MG63 (cell line): ENCODE results near the gene DTNB. TPM values are rescaled to one million over a fixed set of nuclear protein-coding genes. Genes with fewer than 3 reads are reported as not detected.
"Not testable (repeated sequence)": the region's sequence is repeated elsewhere in the genome, so short reads cannot be mapped to it uniquely, and the experiment has no call there.

Source experiments
- DNase-seq: peaks from one replicate; pipeline ENCODE4 v3.0.0-alpha.2; 2020
- H3K27me3 ChIP-seq: fragments of 250-450 bp; sonication (Bioruptor Pico); 2 replicates; pipeline ENCODE4 v1.5.1; 2020; ENCODE audit warnings: mild to moderate bottlenecking, moderate library complexity
- H3K36me3 ChIP-seq: fragments of 250-450 bp; sonication (Bioruptor Pico); 2 replicates; pipeline ENCODE4 v1.5.1; 2020; ENCODE audit warnings: mild to moderate bottlenecking, moderate library complexity
- H3K4me3 ChIP-seq: fragments of 250-450 bp; sonication (Bioruptor Pico); 2 replicates; pipeline ENCODE4 v1.5.1; 2020; ENCODE audit warnings: mild to moderate bottlenecking, moderate library complexity
- H3K9me3 ChIP-seq: fragments of 250-450 bp; sonication (Bioruptor Pico); 2 replicates; pipeline ENCODE4 v1.5.1; 2020; ENCODE audit warnings: mild to moderate bottlenecking, moderate library complexity
- total RNA-seq: library from RNA; depleted of rRNA; stranded (reverse); fragments of >200 nt; shearing (Covaris generic); gene quantifications from 2 replicates; pipeline ENCODE4 v1.2.3, GENCODE V29; 2014; ENCODE audit warnings: low replicate concordance

The DTNB gene
- total RNA-seq, 1 experiment from 2014 or later, result 8.2 TPM

DNA sequence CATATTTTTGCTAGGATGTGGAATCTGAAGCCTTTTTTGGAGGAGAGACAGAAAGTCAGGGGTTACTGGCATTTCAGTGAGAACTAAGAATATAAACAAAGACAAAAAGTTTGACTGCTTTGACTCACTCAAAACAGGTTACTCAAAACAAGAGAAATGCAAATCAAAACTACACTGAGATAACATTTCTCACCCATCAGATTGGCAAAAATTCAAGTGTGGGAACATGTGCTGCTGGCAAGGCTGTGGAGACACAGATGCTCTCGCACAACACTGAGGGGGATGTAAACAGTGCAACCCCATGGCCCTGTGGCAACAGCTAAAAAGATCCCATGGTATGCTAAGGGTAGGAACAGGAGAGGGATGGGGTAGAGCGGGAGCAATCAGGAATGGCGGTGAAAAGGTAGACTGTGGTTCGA is 86.6 kb downstream of the DTNB start:
- DNase-seq, result no peak
- H3K36me3 ChIP-seq, result no peaks in the 10 kb centered on the region
- no peaks in the 10 kb centered on the region for H3K27me3 ChIP-seq
- H3K9me3 ChIP-seq, result no peaks in the 10 kb centered on the region
- H3K4me3 ChIP-seq, result no peak overlapping the region

DNA sequence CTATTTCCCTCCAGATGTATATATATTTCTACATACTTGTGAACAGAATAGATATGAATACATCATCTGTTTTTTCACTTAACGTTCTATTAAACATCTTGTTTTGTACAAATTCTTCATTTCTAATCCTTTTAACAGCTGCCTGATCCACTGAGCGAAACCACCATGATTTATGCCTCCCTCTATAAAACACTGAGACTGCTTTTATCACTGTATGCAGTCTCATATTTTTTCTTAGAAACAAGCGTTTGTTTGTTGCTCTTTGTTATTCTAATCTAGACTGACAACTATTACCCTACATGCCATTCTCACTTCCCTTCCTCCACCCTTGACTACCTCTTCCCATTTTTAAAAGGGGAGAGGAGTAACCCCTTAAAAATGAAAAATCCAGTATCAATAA is 88.2 kb downstream of the DTNB start:
- no peak for DNase-seq
- Histone ChIP-seq H3K4me3 (no peak overlapping the region), H3K27me3 (no peaks in the 10 kb centered on the region), H3K9me3 (no peaks in the 10 kb centered on the region), H3K36me3 (no peaks in the 10 kb centered on the region)

- no peaks in the 10 kb centered on the region for H3K27me3 ChIP-seq
- H3K36me3 ChIP-seq, result no peaks in the 10 kb centered on the region
- DNase-seq, result no peak
- no peak overlapping the region for H3K4me3 ChIP-seq
- H3K9me3 ChIP-seq, result no peaks in the 10 kb centered on the region
Observed at GRCh38 chr2:25582077-25582830, 91.1 kb downstream of the DTNB start.

- Histone ChIP-seq H3K4me3 (no peak overlapping the region), H3K36me3 (no peaks in the 10 kb centered on the region), H3K27me3 (no peaks in the 10 kb centered on the region), H3K9me3 (no peaks in the 10 kb centered on the region)
- DNase-seq, result no peak
Observed at GRCh38 chr2:25576596-25576995, 96.8 kb downstream of the DTNB start.

DNA sequence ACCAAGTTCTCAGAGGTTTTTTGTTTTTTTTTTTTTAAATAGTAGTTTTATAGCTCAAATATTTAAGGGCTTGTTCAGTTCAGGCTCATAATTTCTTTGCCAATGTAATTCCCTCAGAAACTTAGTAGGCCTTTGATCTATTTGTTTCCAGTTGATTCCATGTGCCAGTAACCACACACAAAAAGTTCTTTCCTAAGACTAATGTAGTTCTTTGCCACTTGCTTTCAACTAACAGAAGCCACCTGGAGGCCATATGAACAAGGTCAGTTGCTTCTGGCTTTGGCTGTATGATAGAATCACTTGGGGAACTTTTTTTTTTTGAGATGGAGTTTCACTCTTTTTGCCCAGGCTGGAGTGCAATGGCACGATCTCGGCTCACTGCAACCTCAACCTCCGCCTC is 100.7 kb downstream of the DTNB start:
- no peak overlapping the region for H3K4me3 ChIP-seq
- DNase-seq, result no peak
- no peaks in the 10 kb centered on the region for H3K9me3 ChIP-seq
- no peaks in the 10 kb centered on the region for H3K27me3 ChIP-seq
- H3K36me3 ChIP-seq, result no peaks in the 10 kb centered on the region

GRCh38 chr2:25570161-25570845 is 103.1 kb downstream of the DTNB start:
- Histone ChIP-seq H3K4me3 (no peak overlapping the region), H3K9me3 (no peaks in the 10 kb centered on the region), H3K36me3 (no peaks in the 10 kb centered on the region), H3K27me3 (no peaks in the 10 kb centered on the region)
- DNase-seq, result no peak

GRCh38 chr2:25567406-25567805 is 106.0 kb downstream of the DTNB start:
- no peak overlapping the region for H3K4me3 ChIP-seq
- DNase-seq, result no peak

GRCh38 chr2:25566694-25567093 is 106.7 kb downstream of the DTNB start:
- DNase-seq, result no peak

More at GRCh38 chr2:25567406-25567805, 106.0 kb downstream of the DTNB start:
- H3K27me3 ChIP-seq, result no peaks in the 10 kb centered on the region
- no peaks in the 10 kb centered on the region for H3K36me3 ChIP-seq
- no peaks in the 10 kb centered on the region for H3K9me3 ChIP-seq

DNA sequence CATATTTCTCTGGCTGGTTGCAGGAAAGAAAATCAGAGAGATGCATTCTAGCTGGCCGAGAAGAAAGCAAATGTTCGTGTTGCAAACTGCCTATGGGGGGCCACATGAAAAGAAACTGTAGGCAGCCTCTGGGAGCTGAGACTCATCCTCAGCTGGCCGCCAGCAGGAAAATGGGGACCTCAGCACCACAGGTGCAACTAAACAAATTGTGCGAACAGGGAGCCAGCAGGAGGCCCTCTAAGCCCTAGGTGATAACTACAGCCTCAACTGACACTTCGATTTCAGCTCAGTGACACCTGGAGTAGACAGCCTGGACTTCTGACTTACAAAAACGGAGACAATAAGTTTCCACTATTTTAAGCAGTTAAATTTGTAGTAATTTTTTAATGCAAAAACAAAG is 107.3 kb downstream of the DTNB start:
- H3K4me3 ChIP-seq, result no peak overlapping the region
- no peaks in the 10 kb centered on the region for H3K27me3 ChIP-seq
- H3K36me3 ChIP-seq, result no peaks in the 10 kb centered on the region
- DNase-seq, result no peak
- H3K9me3 ChIP-seq, result no peaks in the 10 kb centered on the region

More at GRCh38 chr2:25566694-25567093, 106.7 kb downstream of the DTNB start:
- no peaks in the 10 kb centered on the region for H3K9me3 ChIP-seq
- H3K27me3 ChIP-seq, result no peaks in the 10 kb centered on the region
- no peak overlapping the region for H3K4me3 ChIP-seq
- H3K36me3 ChIP-seq, result no peaks in the 10 kb centered on the region

GRCh38 chr2:25561136-25561850 is 112.1 kb downstream of the DTNB start:
- H3K27me3 ChIP-seq, result no peaks in the 10 kb centered on the region
- no peak for DNase-seq
- no peaks in the 10 kb centered on the region for H3K9me3 ChIP-seq
- H3K4me3 ChIP-seq, result no peak overlapping the region
- no peaks in the 10 kb centered on the region for H3K36me3 ChIP-seq

GRCh38 chr2:25559148-25559547 is 114.2 kb downstream of the DTNB start:
- no peaks in the 10 kb centered on the region for H3K36me3 ChIP-seq
- H3K4me3 ChIP-seq, result no peak overlapping the region
- DNase-seq, result no peak
- no peaks in the 10 kb centered on the region for H3K9me3 ChIP-seq
- H3K27me3 ChIP-seq, result no peaks in the 10 kb centered on the region

- Histone ChIP-seq H3K9me3 (no peaks in the 10 kb centered on the region), H3K27me3 (no peaks in the 10 kb centered on the region), H3K4me3 (no peak overlapping the region), H3K36me3 (no peaks in the 10 kb centered on the region)
- no peak for DNase-seq
Observed at GRCh38 chr2:25558262-25558661, 115.1 kb downstream of the DTNB start.

DNA sequence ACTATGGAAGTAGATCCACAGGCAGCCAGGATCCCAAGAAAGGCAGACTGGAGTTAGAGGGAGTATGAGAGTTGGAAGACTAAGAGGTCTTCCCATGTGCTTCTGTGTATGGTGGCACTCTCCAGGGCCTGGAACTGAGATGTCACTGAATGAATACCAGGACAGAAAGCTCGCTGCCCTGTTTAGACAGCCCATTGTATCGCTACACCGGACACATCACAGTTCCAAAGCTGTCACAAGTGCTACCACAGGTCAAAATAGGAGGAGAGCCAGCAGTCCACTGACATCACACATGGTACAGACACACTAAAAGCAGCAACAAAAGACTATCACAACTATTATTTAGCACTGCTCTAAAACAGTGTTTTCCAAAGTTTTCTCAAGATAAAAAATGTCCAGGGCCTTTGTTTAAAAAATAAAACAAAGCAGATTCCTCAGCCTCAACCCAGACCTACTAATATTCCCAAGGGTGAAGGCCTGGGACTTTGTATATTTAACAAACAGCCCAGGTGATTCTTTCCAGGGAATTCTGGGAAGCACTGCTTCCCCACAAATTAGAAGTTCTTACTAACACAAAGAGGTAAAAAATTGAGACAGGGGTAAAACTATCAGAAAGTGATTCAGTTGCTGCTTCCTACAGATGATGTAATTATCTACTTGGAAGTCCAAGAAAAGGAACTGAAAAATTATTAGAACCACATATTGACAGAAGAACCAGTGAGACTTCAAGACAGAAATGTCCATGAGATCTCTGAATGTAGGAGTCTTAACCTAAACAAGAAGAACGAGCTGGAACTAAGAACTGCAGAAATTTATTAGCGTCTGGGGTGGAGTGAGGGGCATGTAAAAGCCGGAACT is 116.0 kb downstream of the DTNB start:
- Histone ChIP-seq H3K36me3 (no peaks in the 10 kb centered on the region), H3K9me3 (no peaks in the 10 kb centered on the region), H3K27me3 (no peaks in the 10 kb centered on the region), H3K4me3 (no peak overlapping the region)
- DNase-seq, result no peak

- DNase-seq, result no peak
- H3K36me3 ChIP-seq, result no peaks in the 10 kb centered on the region
- no peaks in the 10 kb centered on the region for H3K27me3 ChIP-seq
- no peak overlapping the region for H3K4me3 ChIP-seq
- no peaks in the 10 kb centered on the region for H3K9me3 ChIP-seq
Observed at GRCh38 chr2:25552318-25552717, 121.1 kb downstream of the DTNB start.

DNA sequence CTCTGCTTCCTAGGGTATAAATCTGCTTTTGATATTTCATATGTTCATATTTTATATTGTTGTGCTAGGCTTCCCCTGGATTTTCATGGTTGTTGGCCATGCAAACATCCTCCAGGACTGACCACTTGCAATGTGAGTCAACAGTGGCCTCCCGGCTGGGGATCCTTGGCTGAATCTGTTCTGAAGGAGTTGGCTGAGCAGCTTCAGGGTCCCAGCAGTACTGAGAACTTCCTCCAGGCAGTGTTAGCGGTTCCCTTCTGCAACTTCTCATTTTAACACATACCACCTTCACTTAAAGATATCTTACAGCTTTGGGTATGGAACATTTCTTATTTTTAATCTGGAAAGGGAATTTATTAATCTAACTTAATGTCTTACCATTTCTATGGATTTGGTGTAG is 122.1 kb downstream of the DTNB start:
- H3K27me3 ChIP-seq, result no peaks in the 10 kb centered on the region
- H3K36me3 ChIP-seq, result no peaks in the 10 kb centered on the region
- DNase-seq, result no peak

DNA sequence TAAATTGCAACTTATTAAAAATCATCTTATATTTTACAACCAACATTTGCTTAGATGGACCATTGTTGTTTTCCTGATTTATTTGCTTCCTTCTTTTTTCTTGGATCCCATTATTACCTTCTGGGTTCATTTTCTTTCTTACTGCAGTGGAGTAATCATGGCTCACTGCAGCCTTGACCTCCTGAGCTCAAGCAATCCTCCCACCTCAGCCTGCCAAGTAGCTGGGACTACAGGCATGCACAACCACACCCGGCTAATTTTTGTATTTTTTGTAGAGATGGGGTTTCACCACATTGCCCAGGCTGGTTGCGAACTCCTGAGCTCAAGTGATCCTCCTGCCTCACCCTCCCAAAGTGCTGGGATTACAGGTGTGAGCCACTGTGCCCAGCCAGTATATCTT is 123.8 kb downstream of the DTNB start:
- not testable (repeated sequence) for DNase-seq, H3K4me3 ChIP-seq, H3K9me3 ChIP-seq, H3K36me3 ChIP-seq, H3K27me3 ChIP-seq

More for the DNA sequence above, 122.1 kb downstream of the DTNB start:
- Histone ChIP-seq H3K9me3 (no peaks in the 10 kb centered on the region), H3K4me3 (no peak overlapping the region)

DNA sequence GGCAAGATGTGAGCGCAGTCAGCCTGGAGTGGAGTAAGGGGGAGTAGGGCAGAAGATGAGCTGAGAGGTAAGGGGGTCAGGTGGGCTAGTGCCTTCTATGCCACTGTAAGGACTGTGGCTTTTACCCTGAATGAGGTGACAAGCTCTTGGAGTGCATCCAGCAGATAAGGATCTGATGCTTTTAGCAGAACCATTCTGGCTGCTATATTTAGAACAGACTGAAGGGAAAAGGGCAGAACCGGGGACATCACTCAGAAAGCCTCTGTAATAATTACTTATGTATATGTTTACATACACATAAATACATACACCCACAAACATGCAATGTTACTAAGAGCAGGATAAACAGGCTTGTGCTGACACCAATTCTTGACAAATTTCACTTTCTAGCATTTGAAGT is 124.8 kb downstream of the DTNB start:
- DNase-seq, result no peak
- Histone ChIP-seq H3K9me3 (no peaks in the 10 kb centered on the region), H3K27me3 (no peaks in the 10 kb centered on the region), H3K4me3 (no peak overlapping the region), H3K36me3 (no peaks in the 10 kb centered on the region)
